ENCODE results near the gene RNASEH2B.
A peak's percentile ranks its signal among the peaks of the same experiment; 100 is the strongest.

RNASEH2B gene

GRCh38 chr13:50998326-50998725, 88.7 kb downstream of the RNASEH2B start:
- DNase-seq (ENCODE audit: low read depth) = no peak

- no peak for DNase-seq (ENCODE audit: low read depth)
These were observed 90.0 kb downstream of the RNASEH2B start for GRCh38 chr13:50999641-51000040.

DNA sequence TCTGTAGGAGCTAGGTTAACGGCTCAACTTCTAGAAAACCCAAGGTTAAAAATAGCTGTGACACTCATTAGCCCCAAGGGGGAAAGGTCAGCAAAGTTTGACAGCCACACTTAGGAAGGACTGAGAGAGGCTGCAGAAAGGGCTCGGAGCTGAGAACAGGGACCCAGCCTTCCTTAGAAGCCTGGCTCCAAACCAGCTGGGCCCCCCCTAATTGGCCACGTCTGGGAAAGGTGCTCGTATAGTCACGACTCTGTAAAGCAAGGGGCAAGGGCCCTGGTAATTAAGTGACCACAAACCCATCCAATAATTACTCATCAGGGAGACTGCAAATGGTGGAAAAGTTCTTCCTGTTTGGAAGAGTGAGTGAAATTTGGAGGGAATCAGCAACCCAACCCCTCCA, 90.5 kb downstream of the RNASEH2B start:
- no peak for DNase-seq (ENCODE audit: low read depth)

DNA sequence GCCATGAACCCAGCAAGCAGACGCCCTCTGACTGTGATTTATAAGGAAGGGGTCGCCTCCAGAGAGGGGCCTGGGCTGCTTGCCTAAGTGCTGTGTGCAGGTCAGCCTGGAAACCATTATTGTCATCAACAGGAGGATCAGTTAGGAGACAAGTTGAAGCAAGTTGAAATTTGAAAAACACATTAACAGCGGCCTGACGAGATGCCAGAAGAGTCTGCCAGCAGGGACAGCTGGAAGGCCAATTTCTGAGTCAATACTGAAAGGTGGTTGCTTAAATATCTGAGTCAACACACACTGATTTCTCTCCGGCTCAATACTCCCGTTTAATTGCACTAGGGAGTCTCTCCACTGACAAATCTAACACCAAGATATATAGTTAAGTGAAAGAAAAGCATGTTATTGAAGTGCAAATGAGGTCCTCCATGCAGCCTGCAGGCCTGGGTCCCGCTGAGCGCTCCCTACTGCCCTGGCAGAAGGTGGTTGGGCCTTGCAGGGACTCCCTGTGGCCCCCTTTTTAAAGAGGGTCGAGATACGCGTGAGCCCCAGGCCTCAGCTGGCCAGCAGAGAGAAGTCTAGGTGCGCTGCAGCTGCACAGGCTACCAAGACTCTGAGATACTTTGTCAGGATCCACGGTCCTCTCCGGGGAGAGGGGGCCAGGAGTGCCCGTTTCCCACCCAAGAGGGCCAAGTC, 91.1 kb downstream of the RNASEH2B start:
- DNase-seq (ENCODE audit: low read depth) = peak; percentile 14

- DNase-seq (ENCODE audit: low read depth) = no peak
These were observed 91.7 kb downstream of the RNASEH2B start for GRCh38 chr13:51001335-51001734.

DNA sequence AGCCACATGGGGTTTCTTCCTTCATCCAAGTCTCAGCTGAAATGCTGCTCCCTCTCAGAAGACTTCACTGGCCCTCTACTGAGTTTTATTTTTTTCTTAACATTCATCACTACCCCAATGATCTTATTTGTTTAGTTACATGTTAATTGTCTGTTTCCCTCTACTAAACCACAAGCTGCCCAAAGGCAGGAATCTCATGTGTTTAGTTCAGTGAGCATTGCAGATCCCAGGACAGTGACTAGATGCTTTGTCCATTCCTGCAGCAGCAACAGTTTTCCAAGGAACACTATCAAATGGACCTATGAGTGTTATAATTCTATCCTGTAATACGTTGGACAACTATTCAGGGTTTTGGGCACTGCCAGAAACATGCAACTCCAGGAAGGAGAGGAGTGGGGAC, 93.1 kb downstream of the RNASEH2B start:
- DNase-seq (ENCODE audit: low read depth) = no peak

- DNase-seq (ENCODE audit: low read depth) = no peak
These were observed 94.1 kb downstream of the RNASEH2B start for GRCh38 chr13:51003642-51004041.

DNA sequence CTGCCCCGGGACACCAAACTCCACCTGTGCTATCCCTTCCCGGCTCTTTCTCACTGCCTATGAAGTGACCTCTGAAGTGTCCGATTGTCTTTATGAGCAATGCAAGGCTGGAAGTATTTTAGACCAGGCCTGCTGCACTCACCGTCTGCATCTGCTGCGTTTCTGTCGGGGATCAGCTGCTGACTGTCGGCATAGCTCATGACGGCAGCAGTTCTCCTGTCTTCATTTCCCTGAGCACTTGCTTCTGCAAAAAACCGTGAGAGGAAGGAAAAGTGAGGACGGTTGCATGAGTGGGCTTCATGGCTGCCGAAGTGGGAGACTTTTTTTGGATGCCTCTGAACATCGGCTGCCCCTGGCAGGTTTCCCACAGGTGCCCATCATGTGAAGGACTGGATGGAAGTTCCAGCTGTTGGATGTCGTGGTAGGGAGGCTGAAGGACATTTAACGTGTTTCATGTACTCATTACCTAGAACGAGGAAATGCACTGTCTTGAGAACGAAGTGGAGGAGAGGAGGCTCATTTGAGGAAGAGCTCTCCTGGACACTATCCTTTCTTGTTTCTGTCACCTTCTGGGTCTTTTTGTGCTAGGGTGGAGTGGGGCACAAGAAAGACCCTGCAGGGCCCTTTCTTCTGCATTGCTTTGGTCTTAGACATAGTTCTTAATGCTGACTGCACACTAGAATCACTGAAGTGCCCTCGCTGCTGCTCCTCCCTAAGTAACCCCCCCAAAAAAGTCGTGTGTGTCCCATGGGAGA, 94.7 kb downstream of the RNASEH2B start:
- DNase-seq (ENCODE audit: low read depth) = no peak

DNA sequence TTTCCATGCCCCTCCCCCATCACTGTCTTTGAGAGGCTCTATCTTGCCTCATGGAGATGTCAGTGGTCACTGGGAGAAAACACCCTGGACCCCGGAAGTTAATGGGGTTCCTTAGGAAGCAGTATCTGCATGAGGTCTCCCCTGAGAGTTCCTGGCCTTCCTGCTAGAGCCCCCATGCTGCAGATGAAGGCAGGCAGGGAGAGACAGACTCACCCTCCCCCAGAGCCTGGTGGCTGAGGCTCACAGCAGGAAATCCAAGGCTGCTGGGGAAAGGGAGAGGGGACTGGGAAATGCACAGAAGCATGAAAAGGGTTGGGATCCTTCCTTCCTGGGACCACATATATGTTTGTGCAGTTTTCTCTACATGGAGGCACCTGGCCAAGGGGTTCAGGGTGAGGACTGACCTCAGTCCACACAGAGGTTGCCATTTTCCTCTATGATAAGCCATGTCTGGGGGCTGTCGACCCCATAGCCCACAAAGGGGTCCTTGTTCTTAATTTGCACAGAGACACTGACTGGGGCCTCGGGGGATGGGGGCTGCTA, 95.4 kb downstream of the RNASEH2B start:
- DNase-seq (ENCODE audit: low read depth) = no peak

- DNase-seq (ENCODE audit: low read depth) = no peak
These were observed 96.0 kb downstream of the RNASEH2B start for GRCh38 chr13:51005566-51005965.

Data from fibroblast of the conjunctiva (primary cell).